Measurements from ENCODE around the gene SLC6A13. TPM values are rescaled to one million over a fixed set of nuclear protein-coding genes. Genes with fewer than 3 reads are reported as not detected.

Gene SLC6A13
- total and polyA plus RNA-seq, 2 of the 8 experiments (the other 6 are each of a cell fraction or from before 2014, with no cell fraction given) = 0.03 TPM; not detected in 1

GRCh38 chr12:208813-209212 lies 53.8 kb downstream of the SLC6A13 start:
- Histone ChIP-seq H3K4me2 (ENCODE audit: insufficient read depth in 1 of 2, low read depth in 2 of 2, low read length in 2 of 2) (no peak overlapping the region), H3K9ac (replicated peaks in 1 of 4; ENCODE audit: extremely low read depth in 1 of 4, low read depth in 3 of 4, low read length in 3 of 4) (no peak overlapping the region), H3K14ac (ENCODE audit: insufficient read length) (no peak overlapping the region), H3K27me3 (replicated peaks in 1 of 4; ENCODE audit: control insufficient read depth in 3 of 4, extremely low read depth in 1 of 4, insufficient read depth in 3 of 4, low read length in 3 of 4) (peaks cover 3 to 36% (median 25%) of the 10 kb centered on the region in 4 experiments), H3K23ac (ENCODE audit: insufficient read length) (no peak overlapping the region), H3K9me3 (ENCODE audit: insufficient read depth in 2 of 2, low read depth in 1 of 2, low read length in 1 of 2) (no peaks in the 10 kb centered on the region), H3K79me1 (ENCODE audit: low read depth, low read length) (no peaks in the 10 kb centered on the region), H4K20me1 (replicated peaks in 1 of 2; ENCODE audit: control insufficient read depth in 1 of 2, insufficient read depth in 2 of 2, low read length in 2 of 2) (peaks cover 0 to 2% of the 10 kb centered on the region in 2 experiments), H3K23me2 (ENCODE audit: low read depth, low read length) (peaks cover 5% of the 10 kb centered on the region; the same call in 1 of the 2 replicates), H2BK120ac (replicated peaks; ENCODE audit: low read depth, low read length) (no peak overlapping the region), H2BK12ac (ENCODE audit: low read depth, low read length) (no peak overlapping the region), H4K91ac (replicated peaks; ENCODE audit: insufficient read length, low read length) (no peak overlapping the region), H3K56ac (replicated peaks; ENCODE audit: insufficient read length, low read depth, low read length) (no peak overlapping the region), H3K4me1 (replicated peaks in 1 of 4; ENCODE audit: control insufficient read depth in 3 of 4, insufficient read depth in 4 of 4, low read length in 3 of 4) (peaks cover 0 to 24% (median 16%) of the 10 kb centered on the region in 4 experiments; a peak in 6 of 7 replicates), H2BK5ac (ENCODE audit: low read depth, low read length) (no peak overlapping the region), H3K36me3 (ENCODE audit: control insufficient read depth in 2 of 4, insufficient read depth in 4 of 4, low read length in 3 of 4) (no peaks in the 10 kb centered on the region), H3K27ac (ENCODE audit: low read depth, low read length) (no peak overlapping the region), H2BK20ac (ENCODE audit: low read length) (no peak overlapping the region), H2AK5ac (ENCODE audit: low read depth, low read length) (no peak overlapping the region), H2AFZ (ENCODE audit: low read length) (no peak overlapping the region), H3K4me3 (ENCODE audit: extremely low read depth in 1 of 4, insufficient read depth in 2 of 4, low read depth in 3 of 4, low read length in 4 of 4) (no peak overlapping the region), H2BK15ac (ENCODE audit: low read length) (no peak overlapping the region), H3K18ac (ENCODE audit: extremely low read depth, low read length) (no peak overlapping the region), H4K8ac (ENCODE audit: extremely low read depth, insufficient read depth, low read length) (no peak overlapping the region), H4K5ac (ENCODE audit: insufficient read length, low read depth, low read length) (no peak overlapping the region), H3K79me2 (ENCODE audit: control insufficient read depth in 1 of 2, insufficient read depth in 2 of 2, low read length in 2 of 2) (no peaks in the 10 kb centered on the region), H3K4ac (replicated peaks; ENCODE audit: insufficient read length, low read depth, low read length) (no peak overlapping the region)
- POLR2A ChIA-PET (ENCODE audit: partially characterized antibody) = no interaction called here
- WGBS, 2 experiments (ENCODE audit: extremely low coverage in 1 of 2, insufficient coverage in 1 of 2, insufficient read length in 1 of 2, insufficient replicate concordance in 2 of 2, low coverage in 1 of 2, low lambda C conversion rate in 2 of 2, missing lambda C conversion rate in 1 of 2) = 89% methylated on average over 4 of the region's 4 CpGs; no CpG with 5 or more reads in 1 of the 2 experiments
- DNase-seq (ENCODE audit: low read depth in 1 of 2, low spot score in 2 of 2) = no peak
- no peak for TF ChIP-seq CHD2 (IDR thresholded peaks at IDR 0.05; ENCODE audit: low read length)
- no peak for TF ChIP-seq EP300 (IDR thresholded peaks at IDR 0.05; ENCODE audit: borderline replicate concordance in 1 of 2, low read depth in 2 of 2, low read length in 2 of 2)
- TF ChIP-seq BCL11A (IDR thresholded peaks at IDR 0.05; ENCODE audit: low read depth in 2 of 2, low read length in 2 of 2) = no peak
- TF ChIP-seq SIN3A (conservative IDR thresholded peaks at IDR 0.05 in 1 of 2, IDR thresholded peaks at IDR 0.05 in 1 of 2; ENCODE audit: low read depth in 1 of 2, low read length in 2 of 2) = no peak
- no peak for TF ChIP-seq POLR2A (IDR thresholded peaks at IDR 0.05; ENCODE audit: control extremely low read depth in 1 of 2, low read depth in 2 of 2, low read length in 2 of 2)
- CTCF ChIA-PET (ENCODE audit: partially characterized antibody) = interaction anchor here (3.4 kb wide), 1 partner anchor 11 kb away, joined by 31 read pairs; no protein-coding TSS in a partner anchor
- FAIRE-seq = no peak
